Effector memory CD8-positive, alpha-beta T cell (primary cell): ENCODE results near the gene MYO5B.

Experiments
- ATAC-seq: fragments of 150-1000 bp; cut with Tn5 transposase; replicated peaks from 2 replicates; pipeline ENCODE4 v1.10.0; 2021; ENCODE audit warnings: mild to moderate bottlenecking, moderate library complexity
- DNase-seq, 3 experiments: peaks; one replicate each; pipeline ENCODE4 v3.0.0; 2021
- H3K27ac Mint-ChIP-seq, 2 donors: one replicate each; pipeline ENCODE4 v1.8.0; 2022; ENCODE audit warnings: mild to moderate bottlenecking in 2 of 2, mixed read lengths in 2 of 2, moderate library complexity in 2 of 2
- H3K27me3 Mint-ChIP-seq, 2 donors: one replicate each; pipeline ENCODE4 v1.8.0; 2022; ENCODE audit warnings: mixed read lengths in 2 of 2
- H3K36me3 Mint-ChIP-seq: one replicate; pipeline ENCODE4 v1.8.0; 2022; ENCODE audit warnings: mild to moderate bottlenecking, moderate library complexity, mixed read lengths; ENCODE audit not compliant: insufficient read depth
- H3K4me1 Mint-ChIP-seq, 2 donors: one replicate each; pipeline ENCODE4 v1.8.0; 2022; ENCODE audit warnings: low read depth in 2 of 2, mixed read lengths in 2 of 2
- H3K4me3 Mint-ChIP-seq, 2 donors: one replicate each; pipeline ENCODE4 v1.8.0; 2022; ENCODE audit warnings: mild to moderate bottlenecking in 2 of 2, mixed read lengths in 2 of 2, moderate library complexity in 2 of 2
- H3K9me3 Mint-ChIP-seq, 2 donors: one replicate each; pipeline ENCODE4 v1.8.0; 2022; ENCODE audit warnings: mixed read lengths in 2 of 2

MYO5B gene

DNA sequence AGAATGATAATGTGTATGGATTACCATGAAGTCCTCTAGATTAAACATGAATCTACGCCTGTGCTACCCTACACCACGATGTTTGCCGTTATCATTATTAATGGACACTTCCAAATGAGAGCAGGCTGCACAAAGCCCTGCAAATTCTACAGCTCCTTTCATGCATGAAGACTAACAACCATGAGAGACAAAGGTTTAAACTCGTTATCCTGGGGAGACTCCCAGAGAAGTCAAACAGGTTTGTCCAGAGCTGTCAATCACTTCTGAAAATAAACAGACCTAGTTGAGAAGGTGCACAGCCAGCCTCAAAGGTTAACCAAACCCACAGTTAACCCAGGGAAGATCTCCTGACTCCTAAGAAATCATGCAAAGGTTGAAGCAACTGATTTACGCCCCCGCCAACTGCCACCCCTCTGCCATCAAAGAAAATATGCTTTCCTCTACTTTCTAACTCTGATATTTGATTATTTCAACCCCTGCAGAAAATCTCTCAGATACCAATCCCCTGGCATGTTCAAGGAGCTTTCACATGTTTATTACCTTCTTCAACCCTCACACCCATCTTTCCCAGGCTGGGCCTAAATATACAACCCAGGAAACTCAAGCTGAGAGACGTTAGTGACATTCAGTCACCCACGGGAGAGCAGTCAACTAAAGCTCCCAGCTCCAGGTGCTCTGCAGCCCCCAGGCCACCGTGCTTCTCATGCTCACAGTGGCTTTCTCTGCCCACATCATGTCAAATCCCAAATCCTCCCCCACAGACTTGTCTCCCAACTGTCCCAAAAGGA, 35.9 kb downstream of the MYO5B start:
- Mint-ChIP-seq H3K27ac (no peak overlapping the region), H3K4me1 (no peaks in the 10 kb centered on the region), H3K27me3 (peaks cover 53 to 67% of the 10 kb centered on the region in 2 donors), H3K36me3 (no peaks in the 10 kb centered on the region), H3K4me3 (no peak overlapping the region), H3K9me3 (no peaks in the 10 kb centered on the region)
- ATAC-seq = no peak
- no peak for DNase-seq

DNA sequence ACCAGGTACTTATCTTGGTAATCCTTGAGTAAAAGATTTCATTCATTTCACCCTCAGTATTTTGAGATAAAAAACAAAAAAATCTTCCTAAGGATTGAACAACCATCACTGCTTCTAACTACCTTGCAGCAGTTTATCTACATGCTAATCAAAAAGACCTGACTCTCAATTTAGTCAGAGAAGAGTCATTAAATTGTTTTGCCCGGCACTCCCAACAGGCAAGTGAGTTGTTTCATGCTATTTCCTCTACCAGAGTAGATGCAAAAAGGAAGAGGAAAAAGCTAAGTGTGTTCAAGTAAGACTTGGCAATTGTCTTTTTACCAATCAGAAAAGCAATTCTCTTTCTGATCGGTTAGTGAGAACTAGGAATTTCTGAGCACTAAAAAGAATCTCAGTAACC, 39.5 kb downstream of the MYO5B start:
- Mint-ChIP-seq H3K4me3 (no peak overlapping the region), H3K36me3 (no peaks in the 10 kb centered on the region), H3K27ac (no peak overlapping the region), H3K27me3 (peaks cover 40 to 47% of the 10 kb centered on the region in 2 donors), H3K9me3 (no peaks in the 10 kb centered on the region), H3K4me1 (no peaks in the 10 kb centered on the region)
- no peak for ATAC-seq
- DNase-seq = no peak

DNA sequence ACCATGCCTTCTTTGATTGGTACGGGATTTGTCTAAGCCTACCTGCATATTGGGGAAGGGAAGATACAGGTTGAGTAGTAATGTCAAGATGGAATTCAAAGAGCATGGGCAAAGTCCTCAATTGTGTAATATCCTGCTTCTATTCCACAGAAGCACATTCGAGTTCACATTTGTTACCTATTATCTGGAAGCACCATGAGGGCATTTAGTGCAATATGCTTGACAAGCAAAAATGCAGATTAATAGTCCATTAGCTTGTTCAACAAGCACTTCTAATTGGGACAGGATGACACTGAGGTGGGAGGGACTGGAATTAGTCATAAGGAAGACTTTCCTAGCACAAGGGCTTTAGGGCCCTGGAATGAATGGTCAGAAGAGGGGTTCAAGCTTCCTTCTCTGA, 40.5 kb downstream of the MYO5B start:
- ATAC-seq (no peak), DNase-seq (no peak)
- Mint-ChIP-seq H3K27ac (no peak overlapping the region), H3K4me1 (no peaks in the 10 kb centered on the region), H3K4me3 (no peak overlapping the region), H3K9me3 (no peaks in the 10 kb centered on the region), H3K36me3 (no peaks in the 10 kb centered on the region), H3K27me3 (peaks cover 33 to 37% of the 10 kb centered on the region in 2 donors)

DNA sequence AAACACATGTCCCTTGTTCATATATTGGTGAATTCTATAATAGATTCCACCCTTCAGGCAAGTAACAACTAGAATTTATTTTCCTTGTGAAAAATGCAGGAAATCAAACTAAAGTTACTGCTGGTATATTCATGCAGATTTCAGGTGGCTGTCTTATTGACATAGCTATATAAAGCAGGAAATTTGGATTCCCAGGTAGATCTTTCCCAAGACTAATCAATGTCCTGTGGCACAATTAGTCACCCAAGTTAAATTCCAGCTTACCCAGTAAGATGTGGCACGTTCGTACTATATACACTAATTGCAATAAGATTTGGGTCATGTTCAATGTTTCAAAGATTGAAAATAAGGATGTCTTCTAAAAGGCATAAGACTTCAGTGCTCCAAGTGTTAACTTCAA, 42.0 kb downstream of the MYO5B start:
- Mint-ChIP-seq H3K4me3 (no peak overlapping the region), H3K9me3 (no peaks in the 10 kb centered on the region), H3K4me1 (no peaks in the 10 kb centered on the region), H3K27ac (no peak overlapping the region), H3K36me3 (no peaks in the 10 kb centered on the region), H3K27me3 (peaks cover 25 to 27% of the 10 kb centered on the region in 2 donors)
- DNase-seq = no peak
- ATAC-seq = no peak

DNA sequence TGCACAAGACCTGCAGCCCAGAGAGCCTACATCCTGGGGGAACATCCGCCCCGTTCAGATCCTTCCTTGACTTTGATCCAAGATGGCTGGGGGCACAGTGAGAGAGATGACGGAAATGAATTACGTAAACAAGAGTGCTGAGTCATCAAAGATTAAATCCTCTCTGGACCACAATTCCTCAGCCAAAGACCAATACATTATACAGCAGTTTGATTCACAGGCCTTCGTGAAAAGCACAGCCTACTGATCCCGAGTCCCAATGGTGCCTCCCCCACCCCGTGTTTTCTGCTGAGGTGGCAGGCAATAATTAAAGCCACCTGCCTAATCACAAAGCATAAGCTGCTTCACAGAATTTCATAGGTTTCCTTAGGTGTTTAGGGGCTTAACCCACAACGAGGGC, 43.0 kb downstream of the MYO5B start:
- DNase-seq (no peak), ATAC-seq (no peak)
- no peak overlapping the region for H3K27ac Mint-ChIP-seq
- no peaks in the 10 kb centered on the region for H3K36me3 Mint-ChIP-seq
- H3K4me3 Mint-ChIP-seq = no peak overlapping the region
- no peaks in the 10 kb centered on the region for H3K4me1 Mint-ChIP-seq
- H3K9me3 Mint-ChIP-seq = no peaks in the 10 kb centered on the region
- H3K27me3 Mint-ChIP-seq = peaks cover 27 to 29% of the 10 kb centered on the region in 2 donors

DNA sequence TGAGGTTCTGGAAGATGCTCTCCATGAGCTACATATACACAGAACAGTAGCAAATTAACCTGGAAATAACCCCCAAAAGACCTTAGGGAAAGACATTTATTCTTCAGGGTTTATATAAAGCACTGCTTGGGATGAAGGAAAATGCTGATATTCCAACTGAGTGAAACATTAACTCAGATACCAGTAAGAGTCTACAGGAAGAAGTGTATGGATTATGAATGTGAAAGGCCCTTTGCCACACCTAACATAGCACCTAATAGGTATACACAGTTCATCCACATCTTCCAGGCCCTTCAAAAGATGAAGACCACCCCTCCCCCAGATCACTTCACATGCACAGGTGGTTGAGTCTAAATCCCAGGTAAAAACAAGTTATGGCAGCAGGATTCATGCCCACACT, 50.4 kb downstream of the MYO5B start:
- Mint-ChIP-seq H3K27ac (no peak overlapping the region), H3K4me3 (no peak overlapping the region), H3K9me3 (no peaks in the 10 kb centered on the region), H3K4me1 (no peaks in the 10 kb centered on the region), H3K27me3 (peaks cover 61 to 73% of the 10 kb centered on the region in 2 donors), H3K36me3 (no peaks in the 10 kb centered on the region)
- DNase-seq = no peak
- ATAC-seq = no peak

DNA sequence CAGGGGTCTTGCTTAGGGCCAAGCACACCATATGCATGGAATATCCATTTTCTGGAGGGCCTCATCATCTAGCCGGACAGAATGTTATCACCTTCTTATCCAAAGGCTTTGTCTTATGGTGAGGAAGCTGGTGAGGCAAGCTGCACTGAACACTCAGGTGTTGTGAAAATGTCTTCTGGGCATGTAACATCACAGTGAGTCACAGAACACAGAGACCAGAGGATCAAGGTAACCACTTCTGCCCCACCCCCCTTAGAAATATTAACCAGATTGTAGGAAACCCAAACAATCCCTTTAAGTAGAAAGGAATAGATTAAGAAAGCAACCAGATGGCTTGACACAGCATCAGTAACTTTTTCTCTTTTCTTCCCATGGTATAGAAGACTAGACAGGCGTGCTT, 51.1 kb downstream of the MYO5B start:
- no peak for ATAC-seq
- no peaks in the 10 kb centered on the region for H3K36me3 Mint-ChIP-seq
- no peaks in the 10 kb centered on the region for H3K9me3 Mint-ChIP-seq
- H3K27me3 Mint-ChIP-seq = peaks cover 64 to 80% of the 10 kb centered on the region in 2 donors
- no peaks in the 10 kb centered on the region for H3K4me1 Mint-ChIP-seq
- no peak overlapping the region for H3K4me3 Mint-ChIP-seq
- H3K27ac Mint-ChIP-seq = no peak overlapping the region
- no peak for DNase-seq

- Mint-ChIP-seq H3K4me3 (no peak overlapping the region), H3K27me3 (peaks cover 68 to 86% of the 10 kb centered on the region in 2 donors)
- ATAC-seq = no peak
Observed at GRCh38 chr18:50143294-50143693, 51.7 kb downstream of the MYO5B start.

DNA sequence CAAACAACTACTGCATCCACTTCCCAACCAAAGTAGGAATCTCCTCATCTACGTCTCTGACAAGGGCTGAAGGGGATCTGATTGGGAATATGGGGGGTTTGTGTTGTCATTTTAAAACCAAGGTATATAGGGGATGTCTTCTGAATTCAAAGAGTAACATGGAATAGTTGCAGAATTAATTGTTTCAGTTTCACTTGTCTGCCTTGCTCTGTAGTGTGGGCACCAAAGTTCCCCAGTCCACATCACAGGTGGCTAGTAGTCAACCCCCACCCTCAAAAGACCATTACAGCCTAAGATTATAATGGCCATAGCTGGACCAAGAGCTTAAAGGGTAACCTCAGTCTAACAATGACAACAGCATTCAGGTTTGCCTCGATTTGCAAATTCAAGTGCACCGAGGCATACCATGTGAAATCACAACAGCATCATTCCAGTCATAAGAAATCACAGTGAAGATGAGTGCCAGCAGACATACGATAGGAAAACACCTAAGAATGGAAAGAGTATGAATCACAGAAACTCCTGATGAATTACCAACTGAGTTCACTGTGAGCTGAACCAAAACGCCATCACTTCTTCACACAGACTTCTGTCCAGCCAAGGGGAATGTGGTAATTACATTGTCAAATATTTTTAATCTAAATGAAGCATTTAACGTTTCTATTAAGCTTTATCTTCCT, 52.4 kb downstream of the MYO5B start:
- no peak for ATAC-seq
- Mint-ChIP-seq H3K9me3 (no peaks in the 10 kb centered on the region), H3K4me3 (no peak overlapping the region), H3K4me1 (no peaks in the 10 kb centered on the region), H3K27ac (no peak overlapping the region), H3K36me3 (no peaks in the 10 kb centered on the region), H3K27me3 (peaks cover 72 to 89% of the 10 kb centered on the region in 2 donors)
- no peak for DNase-seq

More at GRCh38 chr18:50143294-50143693, 51.7 kb downstream of the MYO5B start:
- Mint-ChIP-seq H3K9me3 (no peaks in the 10 kb centered on the region), H3K27ac (no peak overlapping the region), H3K4me1 (no peaks in the 10 kb centered on the region), H3K36me3 (no peaks in the 10 kb centered on the region)
- DNase-seq = no peak

DNA sequence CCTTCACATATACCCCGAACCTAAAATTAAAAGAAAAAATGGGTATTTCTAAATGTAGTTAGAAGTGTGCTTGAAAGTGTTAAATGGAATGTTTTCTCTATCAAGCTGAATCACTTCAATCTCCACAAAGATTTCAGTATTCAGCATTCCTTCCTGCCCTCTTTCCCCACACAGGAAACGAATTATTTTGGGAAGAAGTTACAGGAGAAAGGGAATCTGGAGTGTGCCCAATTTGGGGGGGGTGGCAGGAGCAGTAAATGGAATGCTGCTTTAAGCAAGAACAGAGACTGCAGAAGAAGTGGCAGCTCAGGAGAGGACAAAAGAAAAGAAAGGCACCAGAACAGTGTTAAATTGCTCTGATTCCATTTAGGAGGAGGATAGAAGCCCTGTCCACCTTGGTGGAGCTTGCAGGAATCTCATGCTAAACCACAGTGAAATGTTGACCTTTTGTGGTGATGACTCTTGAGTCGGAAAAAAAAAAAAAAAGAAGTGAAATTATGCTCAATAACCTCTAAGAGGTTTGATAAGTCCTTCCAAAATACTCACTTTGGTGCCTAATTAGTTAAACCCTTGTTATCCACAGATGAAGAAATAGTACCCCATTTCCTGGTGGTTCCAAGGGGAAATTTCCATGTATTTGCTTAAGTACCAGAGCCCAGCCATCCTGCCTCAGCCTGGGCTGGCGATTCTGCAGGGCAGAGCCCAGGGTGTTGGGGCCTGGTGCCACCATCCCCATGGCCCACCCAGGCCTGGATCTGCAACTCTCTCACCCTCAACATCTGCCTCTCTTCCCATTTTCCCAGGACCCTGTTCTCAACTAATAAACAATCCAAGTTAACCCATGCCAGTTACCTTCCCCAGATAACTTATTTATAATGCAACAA, 56.5 kb downstream of the MYO5B start:
- Mint-ChIP-seq H3K36me3 (no peaks in the 10 kb centered on the region), H3K4me3 (no peak overlapping the region), H3K4me1 (no peaks in the 10 kb centered on the region), H3K9me3 (no peaks in the 10 kb centered on the region), H3K27me3 (peaks cover 60 to 89% of the 10 kb centered on the region in 2 donors), H3K27ac (no peak overlapping the region)
- DNase-seq (no peak), ATAC-seq (no peak)

GRCh38 chr18:50135903-50136302, 59.0 kb downstream of the MYO5B start:
- ATAC-seq (no peak), DNase-seq (no peak)
- H3K4me3 Mint-ChIP-seq = no peak overlapping the region
- peaks cover 62 to 89% of the 10 kb centered on the region in 2 donors for H3K27me3 Mint-ChIP-seq
- H3K9me3 Mint-ChIP-seq = no peaks in the 10 kb centered on the region
- no peak overlapping the region for H3K27ac Mint-ChIP-seq
- no peaks in the 10 kb centered on the region for H3K4me1 Mint-ChIP-seq
- no peaks in the 10 kb centered on the region for H3K36me3 Mint-ChIP-seq

- ATAC-seq (no peak), DNase-seq (no peak)
- Mint-ChIP-seq H3K4me1 (no peaks in the 10 kb centered on the region), H3K36me3 (no peaks in the 10 kb centered on the region), H3K9me3 (no peaks in the 10 kb centered on the region), H3K4me3 (no peak overlapping the region), H3K27ac (no peak overlapping the region), H3K27me3 (peaks cover 47 to 86% of the 10 kb centered on the region in 2 donors)
Observed at GRCh38 chr18:50133526-50133925, 61.4 kb downstream of the MYO5B start.

DNA sequence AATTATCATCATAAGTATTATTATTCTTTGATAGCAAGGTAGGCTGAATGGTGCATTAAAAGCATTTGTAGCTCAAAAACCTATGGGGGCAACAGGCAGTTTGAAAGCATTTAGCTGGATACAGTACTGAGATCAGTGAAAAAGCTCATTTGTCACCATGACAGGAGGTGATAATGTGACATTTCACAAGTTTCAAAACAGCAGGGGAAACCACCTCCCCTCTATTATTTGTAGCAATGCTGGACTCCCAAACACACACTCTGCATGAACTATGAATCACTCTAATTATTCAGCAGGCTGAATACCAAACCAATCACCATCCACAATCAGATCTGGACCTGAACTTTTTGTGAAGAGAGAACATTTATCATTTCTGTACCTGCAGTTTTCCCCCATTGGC, 63.4 kb downstream of the MYO5B start:
- H3K36me3 Mint-ChIP-seq = no peaks in the 10 kb centered on the region
- no peak for DNase-seq
- peaks cover 47 to 89% of the 10 kb centered on the region in 2 donors for H3K27me3 Mint-ChIP-seq
- no peak overlapping the region for H3K27ac Mint-ChIP-seq
- no peak overlapping the region for H3K4me3 Mint-ChIP-seq
- ATAC-seq = no peak
- H3K4me1 Mint-ChIP-seq = peaks cover 0 to 2% of the 10 kb centered on the region in 2 donors
- H3K9me3 Mint-ChIP-seq = no peaks in the 10 kb centered on the region
